Epidermal melanocyte (primary cell): ENCODE measurements around the gene NFASC.

Experiments
- DNase-seq: peaks from one replicate; pipeline ENCODE4 v3.0.0; 2011; ENCODE audit warnings: low spot score; ENCODE audit not compliant: insufficient read length

The NFASC gene

DNA sequence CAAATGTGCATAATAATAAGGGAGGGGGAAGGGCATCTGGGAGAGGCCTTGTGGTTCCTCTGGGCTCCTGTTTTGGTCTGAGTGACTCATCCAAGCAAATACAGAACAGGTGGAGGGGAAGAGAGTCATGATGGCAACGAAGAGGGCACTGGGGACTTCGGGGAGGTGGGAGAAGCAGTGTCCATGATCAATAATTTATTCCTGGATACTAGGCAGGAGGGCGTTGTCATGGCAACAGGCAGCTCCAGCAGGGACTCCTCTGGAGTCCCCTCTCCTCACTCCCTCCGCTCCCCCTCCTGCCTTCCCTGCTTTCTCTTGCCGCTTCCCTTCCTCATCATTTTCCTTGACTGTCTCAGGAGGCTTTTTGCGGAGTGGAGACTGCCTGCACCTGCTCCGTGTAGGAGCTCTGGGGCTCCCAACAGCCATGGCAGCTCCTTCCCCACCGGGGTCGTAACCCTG lies 12.3 kb upstream of the NFASC start:
- no peak for DNase-seq

DNA sequence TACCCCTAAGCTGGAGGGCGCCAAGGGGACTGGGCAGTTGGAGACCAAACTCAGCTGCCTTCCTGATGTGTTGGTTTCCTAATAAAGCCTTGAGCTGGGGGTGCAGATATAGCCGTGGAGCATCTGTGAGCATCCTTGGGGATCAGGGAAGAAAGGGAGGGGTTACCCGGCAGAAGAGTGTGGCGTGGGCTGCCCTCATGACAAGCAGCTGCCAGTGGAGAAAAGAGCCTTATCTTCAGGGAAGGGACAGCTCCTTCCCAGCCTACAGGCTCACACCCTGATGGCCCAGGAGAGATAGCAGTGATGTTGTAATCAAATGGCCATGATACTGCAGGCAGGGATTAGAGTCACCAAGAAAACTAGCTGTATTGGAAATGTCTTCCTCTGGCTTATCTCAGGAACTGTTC lies 10.8 kb upstream of the NFASC start:
- no peak for DNase-seq

DNA sequence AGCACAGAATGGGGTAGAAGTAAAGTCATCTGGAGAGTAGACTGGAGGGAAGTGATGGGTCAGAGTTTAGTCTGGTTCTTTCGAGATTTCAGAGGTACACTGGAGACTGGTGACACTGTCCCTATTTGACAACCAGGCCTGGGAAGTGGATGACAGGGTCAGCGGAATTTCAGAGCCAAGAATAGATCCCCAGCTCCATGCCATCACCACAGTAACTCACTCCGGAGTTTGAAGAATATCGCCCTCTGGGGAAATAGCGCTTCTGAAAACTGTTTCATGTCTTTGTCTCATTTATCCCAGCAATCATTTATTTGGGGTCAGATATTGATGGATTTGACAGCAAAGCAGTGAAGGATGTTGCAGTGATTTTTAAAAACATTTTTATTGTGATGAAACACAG lies 7.6 kb upstream of the NFASC start:
- DNase-seq = no peak

DNA sequence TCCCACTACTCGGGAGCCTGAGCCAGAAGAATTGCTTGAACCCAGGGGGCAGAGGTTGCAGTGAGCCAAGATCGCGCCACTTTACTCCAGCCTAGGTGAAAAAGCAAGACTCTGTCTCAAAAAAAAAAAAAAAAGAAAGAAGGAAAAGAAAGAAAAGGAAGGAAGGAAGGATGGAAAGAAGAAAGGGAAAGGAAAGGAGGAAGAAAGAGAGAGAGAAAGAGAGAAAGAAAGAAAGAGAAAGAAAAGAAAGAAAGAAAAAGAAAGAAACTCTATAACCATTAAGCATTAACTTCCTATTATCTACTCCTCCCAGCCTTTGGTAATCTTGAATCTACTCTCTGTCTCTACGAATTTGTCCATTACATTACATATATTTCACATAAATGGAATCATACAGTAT lies 6.9 kb upstream of the NFASC start:
- no peak for DNase-seq

DNA sequence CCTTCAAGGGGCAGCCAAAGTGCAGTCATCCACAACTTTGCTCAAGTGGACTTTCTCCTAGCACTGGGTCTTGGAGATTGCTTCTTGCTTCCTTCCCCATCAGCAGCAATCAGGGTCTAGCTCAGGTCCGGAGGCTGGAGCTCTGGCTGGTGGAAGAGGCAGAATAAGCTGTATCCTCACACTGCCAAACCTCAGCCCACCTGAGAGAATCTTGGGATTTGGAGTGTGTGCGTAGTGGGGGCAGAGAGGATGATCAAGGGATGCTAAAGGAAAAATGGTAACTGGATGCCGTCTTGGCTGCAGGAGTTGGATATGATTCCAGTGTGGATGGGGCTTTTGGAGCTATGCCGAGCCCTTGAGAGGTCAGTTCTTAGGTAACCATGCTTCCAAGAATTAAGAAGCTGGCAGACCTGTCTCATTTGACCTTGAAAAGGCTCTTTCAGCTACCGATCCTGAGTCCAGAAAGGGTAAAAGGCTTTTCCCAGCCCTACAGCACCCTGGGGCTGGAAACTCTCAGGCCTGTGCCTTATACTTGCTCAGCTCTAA lies 4.5 kb upstream of the NFASC start:
- DNase-seq = no peak

DNA sequence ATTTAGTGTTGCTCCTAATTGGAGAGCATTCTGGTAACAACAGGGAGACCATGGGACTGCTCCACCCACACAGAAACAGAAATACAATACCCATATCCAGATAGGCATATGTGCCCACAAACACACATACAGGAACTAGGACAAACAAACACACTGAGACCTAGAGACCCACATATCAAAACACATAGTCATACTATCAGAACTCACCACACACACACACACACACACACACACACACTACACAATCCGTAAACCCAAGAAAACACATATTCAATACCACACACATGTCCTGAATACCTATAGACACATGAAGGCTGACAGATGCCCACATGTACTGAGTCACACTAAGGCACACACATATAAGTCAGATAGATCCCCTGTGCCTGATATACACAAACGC lies 3.5 kb upstream of the NFASC start:
- no peak for DNase-seq

DNA sequence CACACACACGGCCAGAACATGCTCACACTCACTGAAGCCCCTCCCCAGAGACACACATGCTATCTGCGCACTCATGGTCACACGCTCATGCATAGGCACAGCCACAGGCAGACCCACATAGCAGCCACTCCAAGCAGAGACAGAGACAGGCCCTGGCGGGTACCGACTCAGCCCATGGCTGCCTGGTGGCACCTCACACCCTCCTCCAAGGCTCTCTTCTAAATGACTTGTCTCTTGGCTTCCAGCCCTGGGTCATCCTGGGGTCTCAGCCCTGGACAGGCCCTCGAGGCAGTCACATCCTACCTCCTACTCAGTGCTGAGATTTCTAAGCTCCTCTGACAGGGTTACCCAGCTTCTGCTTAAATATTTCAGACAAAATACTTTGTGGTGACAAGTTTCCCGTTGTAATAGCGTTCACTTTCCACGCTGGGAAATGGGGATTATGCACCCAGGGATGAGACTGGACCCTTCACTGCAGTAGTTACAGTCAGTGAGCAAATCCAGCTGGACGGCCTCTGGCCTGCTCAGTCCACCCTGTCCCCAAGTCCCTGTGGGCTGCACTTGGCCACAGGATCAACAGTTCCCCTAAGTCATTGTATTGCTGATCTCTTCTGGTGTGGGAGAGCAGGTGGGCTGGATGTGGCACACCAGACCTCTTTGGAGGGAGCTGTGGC lies 2.9 kb upstream of the NFASC start:
- no peak for DNase-seq

DNA sequence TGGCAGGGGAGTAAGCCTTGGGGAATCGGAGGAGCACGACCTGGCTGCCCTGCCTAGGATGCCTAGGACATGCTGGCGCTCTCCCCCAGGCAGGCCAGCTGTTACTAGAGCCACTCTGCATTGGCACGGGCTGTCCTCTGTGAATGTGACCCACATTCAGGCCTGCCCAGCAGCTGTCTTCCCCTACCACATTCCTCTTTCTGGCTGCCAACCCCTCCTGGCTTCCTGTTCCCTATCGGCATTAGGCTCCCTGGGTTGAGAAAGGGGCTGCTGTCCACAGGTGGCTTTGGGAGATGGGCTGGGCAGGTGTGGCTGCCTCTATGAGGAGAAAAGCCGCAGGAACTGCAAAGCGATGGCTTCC lies 2.3 kb upstream of the NFASC start:
- no peak for DNase-seq

DNA sequence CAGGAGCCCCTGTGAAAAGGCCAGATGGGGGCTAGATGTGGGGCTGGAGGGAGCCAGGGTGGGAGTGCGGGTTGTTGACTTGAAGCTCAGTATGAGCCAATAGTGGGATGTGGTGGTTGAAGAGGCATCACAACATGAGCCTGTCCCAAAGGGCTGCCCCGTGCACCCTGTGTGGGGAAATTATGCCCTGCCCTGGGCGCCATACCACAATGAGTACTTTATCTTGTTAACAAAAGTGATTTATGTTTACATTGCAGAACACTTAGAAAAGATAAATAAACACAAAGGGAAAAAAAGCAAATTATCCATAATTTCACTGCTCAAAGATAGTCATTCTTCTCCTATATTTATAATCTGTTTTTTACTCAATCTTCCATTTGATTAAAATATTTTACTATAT lies 1.6 kb upstream of the NFASC start:
- no peak for DNase-seq

DNA sequence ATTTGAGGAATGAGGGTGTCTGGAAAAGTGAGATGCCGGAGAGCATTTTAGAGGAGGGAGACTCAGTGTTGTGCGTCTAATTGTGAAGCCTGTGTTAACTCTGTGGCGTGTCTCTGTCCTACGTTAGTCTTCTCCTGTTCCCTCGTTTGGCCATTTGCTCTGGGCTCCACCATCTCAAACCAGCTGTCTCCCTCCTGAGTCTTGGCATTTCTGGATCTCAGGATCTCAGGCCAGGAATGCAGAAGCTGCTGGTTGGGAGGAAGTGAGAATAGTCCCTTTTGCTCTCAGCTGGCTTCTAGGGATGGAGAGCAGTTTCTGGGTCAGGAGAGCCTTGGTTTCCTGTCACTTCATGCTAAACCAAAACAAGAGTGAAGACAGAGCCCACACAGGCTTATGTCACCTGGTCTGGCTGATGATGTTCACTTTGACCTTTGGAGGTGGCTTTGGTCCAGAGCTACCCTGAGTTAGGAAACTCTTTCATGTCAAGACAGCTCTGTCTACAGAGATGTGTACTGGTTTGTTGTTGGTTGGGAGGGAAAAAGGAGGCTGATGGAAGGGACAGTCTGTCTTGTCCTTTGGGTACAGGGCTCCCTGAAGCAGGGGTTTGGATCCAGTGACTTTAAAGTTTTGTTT lies 859 bp downstream of the NFASC start:
- DNase-seq = no peak

DNA sequence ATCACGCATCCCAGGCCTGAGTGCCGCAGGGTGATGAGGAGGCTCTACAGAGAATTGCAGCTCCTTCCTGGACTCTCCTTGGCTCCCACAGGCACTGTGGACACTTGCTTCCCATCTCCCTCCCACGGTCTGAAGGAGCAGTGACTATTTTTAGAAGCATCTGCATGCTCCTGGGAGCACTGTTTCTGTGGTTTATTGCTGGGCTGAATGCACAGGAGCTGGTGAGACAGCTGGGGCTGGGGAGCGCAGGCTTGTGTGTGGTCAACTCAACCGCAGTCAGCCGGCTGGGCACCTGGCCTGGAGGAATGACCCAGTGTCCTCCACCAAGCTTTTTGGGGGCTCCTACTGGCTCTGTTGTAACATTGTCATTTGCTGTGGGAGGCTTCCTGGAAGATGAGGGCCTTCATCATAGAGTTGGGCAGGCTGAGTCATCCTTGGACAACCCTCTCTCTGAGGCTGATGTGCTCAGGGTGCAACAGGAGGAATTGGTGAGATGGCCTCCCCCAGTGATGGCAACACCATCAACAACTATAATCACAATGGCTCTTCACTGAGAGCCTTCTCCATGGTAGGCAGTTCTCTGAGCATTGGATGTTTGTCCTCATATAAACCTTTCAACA lies 1.7 kb downstream of the NFASC start:
- no peak for DNase-seq

DNA sequence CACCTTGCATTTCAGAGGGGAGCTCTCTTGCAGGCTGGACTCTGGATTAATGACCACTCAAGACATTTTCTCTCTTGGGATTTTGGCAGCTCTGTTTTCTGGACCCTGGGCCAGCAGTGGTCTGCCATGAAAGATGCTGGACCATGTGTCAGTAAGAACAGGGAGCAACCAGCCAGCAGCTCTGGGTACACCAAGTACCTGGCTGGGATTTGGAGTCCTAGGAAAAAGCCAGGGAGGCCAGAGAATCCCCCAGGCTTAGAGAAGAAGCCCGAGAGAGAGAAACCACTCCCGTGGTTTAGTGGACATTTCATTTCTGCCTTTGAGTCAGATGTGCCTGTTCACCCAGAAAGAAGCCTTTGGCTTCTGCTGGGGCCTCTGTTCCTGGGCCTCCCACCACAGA lies 2.5 kb downstream of the NFASC start:
- no peak for DNase-seq

DNA sequence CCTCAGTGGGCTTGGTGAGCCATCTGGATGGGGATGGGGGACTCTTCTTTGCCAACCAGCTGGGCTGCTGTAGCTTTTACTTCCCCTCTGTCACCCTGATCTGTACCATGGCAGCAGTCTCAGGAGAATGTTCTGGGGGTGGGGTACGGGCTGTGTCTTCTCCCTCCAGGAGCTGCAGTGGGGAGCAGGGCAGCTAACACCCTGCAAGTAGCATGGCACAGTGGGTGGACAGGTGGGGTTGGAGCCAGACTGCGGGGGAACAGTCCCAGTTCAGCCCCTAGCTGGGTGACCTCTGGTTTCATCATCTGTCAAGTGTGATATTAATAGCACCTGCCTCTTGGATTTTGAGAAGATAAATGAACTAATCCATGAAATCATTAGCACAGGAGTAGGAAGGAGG lies 3.1 kb downstream of the NFASC start:
- DNase-seq = no peak

DNA sequence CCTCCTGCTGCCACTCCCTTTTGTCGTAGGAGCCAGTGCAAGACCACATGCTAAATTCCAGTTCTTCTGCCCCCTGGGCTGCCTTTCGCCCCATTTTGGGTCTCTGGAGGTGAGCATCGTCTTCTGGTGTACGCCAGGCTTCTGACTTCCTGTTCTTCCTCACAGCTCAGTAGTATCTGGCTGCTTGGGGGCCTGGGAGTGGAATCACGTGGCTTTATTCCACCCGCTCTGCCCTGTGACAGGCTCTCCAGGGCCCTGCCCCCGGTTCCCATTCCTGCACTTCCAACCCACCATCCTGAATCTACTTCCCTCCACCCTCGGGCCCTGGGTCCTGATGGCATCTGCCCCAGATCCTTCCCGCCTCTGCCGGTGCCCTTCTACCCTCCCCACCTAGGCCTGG lies 3.6 kb downstream of the NFASC start:
- DNase-seq = no peak

DNA sequence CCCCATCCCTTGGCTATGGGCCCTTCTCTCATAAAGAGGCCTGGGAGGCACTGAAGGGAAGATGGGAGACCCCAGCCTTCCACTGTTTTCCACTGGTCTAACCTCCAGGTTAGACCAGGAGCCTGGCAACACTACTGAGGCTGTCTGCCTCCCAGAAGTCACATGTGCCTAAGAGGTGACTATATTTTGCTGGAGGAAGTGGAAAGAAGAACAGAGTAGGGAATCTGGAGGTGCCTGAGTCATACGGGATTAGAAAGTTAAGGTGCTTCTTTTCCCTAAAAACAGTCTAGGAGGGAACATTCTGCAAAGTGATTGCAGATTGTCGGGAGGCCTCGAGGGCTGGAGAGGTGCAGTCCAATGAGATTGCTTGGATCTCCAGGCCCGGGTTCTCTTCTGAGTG lies 4.6 kb downstream of the NFASC start:
- DNase-seq = no peak

DNA sequence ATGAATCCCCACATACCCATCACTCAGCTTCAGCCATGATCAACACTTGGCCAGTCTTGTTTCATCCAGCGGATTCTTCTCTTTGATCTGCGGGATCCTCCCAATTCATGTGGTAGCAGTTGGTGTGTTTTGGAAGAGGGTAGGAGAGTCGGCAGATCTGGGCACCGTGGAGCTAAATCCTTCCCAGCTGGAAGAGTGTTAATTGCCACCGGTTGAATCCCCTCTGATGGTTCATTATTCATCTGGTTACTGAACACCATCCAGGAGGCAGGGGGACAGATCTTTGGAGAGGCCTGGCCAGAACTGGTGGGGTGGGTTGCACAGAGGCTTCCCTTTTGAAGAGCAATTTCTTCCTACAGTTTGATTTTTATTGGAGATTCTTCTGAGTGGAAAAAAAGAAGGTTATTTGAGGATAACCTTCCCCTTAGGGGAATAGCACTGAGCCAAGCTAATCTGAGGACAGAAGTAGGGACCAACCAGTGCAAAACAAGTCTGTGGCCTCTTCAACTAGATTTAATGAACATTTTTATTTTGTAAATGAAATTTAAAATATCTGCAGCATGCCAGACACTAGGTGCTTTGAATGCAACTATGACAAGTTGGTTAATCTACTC lies 8.1 kb downstream of the NFASC start:
- DNase-seq = no peak

DNA sequence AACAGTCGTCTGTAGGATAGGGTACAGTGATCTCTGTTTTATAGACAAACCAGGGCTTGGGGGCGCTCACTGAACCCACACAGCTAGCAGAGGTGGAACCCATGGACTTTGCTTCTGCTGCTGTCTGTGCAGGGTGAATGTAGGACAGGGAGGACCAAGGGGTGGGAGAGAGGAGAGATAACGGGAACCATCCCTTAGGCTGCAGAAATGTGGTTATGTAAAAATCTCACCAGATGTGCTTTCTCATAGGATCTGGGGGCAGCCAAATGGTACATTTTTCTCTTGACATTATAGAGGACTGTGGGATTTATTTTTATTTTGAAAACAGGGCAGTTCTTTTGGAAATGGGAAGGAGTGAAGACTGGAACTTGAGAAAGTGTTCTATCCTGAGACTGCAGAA lies 8.7 kb downstream of the NFASC start:
- no peak for DNase-seq

DNA sequence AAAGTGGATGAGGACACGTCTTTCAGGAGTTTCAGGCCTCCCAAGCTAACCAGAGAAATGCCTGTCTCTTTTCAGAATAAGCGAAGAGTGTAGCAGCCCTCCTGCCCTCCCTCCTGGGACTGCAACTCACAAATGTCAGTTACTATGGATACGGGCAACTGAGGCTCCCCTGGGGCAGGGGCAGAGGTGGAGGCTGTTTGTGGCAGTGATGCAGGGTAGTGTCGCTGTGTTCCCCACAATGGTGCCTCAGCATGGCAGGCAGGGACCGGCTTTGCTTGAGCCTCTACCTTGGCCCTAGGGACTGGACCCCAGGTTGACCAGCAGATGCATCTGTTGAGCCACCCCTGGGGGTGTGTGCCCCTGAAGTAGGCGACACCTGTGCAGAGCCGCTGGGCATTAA lies 10.2 kb downstream of the NFASC start:
- no peak for DNase-seq

DNA sequence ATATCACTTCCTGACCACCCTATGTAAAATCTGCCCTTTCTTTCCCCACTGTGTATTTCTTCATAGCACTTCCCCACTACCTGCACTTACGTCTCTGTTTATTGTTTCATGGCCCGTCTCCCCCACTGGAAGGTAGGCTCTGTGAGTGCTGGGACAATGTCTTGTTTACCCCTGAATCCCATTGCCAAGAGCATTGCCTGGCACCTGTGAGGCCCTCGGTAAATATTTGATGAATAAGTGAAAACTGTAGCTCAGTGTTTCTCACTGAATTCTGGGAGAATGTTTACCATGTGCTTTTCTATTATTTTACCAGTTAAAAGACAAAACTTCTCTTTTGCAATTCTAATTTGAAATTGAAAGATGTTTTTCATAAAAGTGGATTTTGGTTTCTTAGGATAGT lies 11.8 kb downstream of the NFASC start:
- DNase-seq = no peak

DNA sequence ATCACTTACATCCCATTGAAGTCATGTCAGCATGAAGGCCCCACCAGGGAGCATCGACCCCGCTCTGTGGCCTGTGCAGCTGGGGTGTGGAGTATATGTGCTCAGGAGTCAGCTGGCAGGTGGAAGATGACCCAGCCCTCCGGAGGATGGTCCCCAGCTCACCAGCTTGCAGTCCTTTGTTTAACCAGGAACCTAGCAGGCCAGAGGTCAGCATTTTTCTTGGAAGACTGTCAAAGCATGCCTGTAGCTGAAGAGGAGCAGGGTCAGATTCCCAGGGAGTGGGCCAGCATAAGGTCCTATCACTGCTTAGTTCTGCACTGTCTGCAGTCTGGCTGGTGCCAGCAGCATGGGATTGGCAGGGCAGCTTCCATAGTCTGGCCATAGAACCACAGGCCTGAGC lies 12.7 kb downstream of the NFASC start:
- DNase-seq = no peak

DNA sequence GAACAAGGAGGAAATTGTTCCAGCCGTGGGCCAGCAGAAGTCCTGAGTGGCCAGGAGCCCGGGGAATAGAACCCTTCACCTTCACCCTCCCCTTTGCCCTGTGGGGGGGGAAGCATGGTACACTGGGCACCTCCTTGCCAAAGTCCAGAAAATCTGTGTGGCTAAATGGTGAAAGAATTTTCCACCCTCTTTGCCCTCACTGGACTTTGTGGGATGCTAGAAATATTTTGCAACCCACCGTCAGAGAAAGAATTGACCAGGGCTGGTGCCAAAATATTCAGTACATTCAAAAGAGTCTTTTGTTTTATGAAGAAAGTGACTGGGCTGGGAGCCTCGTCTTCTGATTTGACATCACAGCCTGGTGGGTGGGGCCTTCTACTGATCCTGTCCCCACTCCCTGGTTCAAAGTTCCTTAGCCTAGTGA lies 14.6 kb downstream of the NFASC start:
- no peak for DNase-seq

DNA sequence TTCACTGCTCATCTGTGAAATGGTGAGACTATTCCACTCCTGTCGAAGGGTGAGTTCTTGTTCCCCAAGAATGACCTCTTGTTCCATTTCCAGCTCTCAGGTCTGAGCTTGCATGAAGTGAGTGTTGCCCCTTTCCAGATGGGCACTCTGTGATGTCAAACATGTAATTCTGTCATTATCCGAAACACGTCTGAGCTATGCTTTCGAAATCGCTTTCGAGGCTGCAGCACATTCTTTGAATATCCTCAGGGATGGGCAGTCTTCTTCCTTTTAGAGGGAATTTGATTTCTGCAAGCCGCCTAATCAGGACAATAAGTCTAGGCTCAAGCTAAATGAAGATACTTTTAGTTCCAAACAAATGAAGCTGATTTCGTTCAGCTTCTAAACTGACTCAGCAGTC lies 15.1 kb downstream of the NFASC start:
- no peak for DNase-seq
